Uterus (tissue), 4 donors: ENCODE results near the gene PIK3R3. TPM values are rescaled to one million over a fixed set of nuclear protein-coding genes. Genes with fewer than 3 reads are reported as not detected.

Experiments used
- DNase-seq, 2 donors: peaks; one replicate each; pipeline ENCODE4 v3.0.0-alpha.2; 2019 to 2020
- H3K27ac ChIP-seq, 2 donors: fragments of 200-600 bp; sonication (generic); 1 replicate in 1 of 2; 2 replicates in 1 of 2; pipeline ENCODE4 v1.5.1; 2016 to 2018
- H3K27me3 ChIP-seq, 2 donors: fragments of 200-600 bp; sonication (generic); one replicate each; pipeline ENCODE4 v1.5.1; 2018 to 2019; ENCODE audit warnings: control low read depth in 1 of 2
- H3K36me3 ChIP-seq, 2 donors: fragments of 200-600 bp; sonication (generic); one replicate each; pipeline ENCODE4 v1.5.1; 2019; ENCODE audit warnings: control low read depth in 1 of 2
- H3K4me1 ChIP-seq, 2 donors: fragments of 200-600 bp; sonication (generic); one replicate each; pipeline ENCODE4 v1.5.1; 2018 to 2019; ENCODE audit warnings: control low read depth in 1 of 2
- H3K4me3 ChIP-seq, 2 donors: fragments of 200-600 bp; sonication (generic); 1 replicate in 1 of 2; 2 replicates in 1 of 2; pipeline ENCODE4 v1.5.1; 2018 to 2019; ENCODE audit warnings: mild to moderate bottlenecking in 1 of 2
- H3K9me3 ChIP-seq, 2 donors: fragments of 200-600 bp; sonication (generic); one replicate each; pipeline ENCODE4 v1.5.1; 2019; ENCODE audit warnings: control low read depth in 1 of 2
- POLR2A ChIP-seq, 2 donors: fragments of 450-650 bp; IDR thresholded peaks; one replicate each; pipeline ENCODE4 v1.6.1; 2016; ENCODE audit warnings: antibody characterized with exemption in 2 of 2, mild to moderate bottlenecking in 1 of 2, moderate library complexity in 1 of 2
- intact Hi-C: fragments of 100-400 bp; cut with DNase I; formaldehyde crosslinking; loops from one replicate; pipeline ENCODE4 v1.15.1; 2023; ENCODE audit warnings: low total_unique reads
- total RNA-seq, 4 donors: library from RNA; depleted of rRNA in 3 of 4; stranded (reverse); fragments of >200 nt in 3 of 4; gene quantifications; one replicate each; pipeline versions ENCODE4 v1.1.0 to v1.2.4, GENCODE V29; 2014 to 2023
- TF ChIP-seq, protein P1 (sequence below), 4 experiments: fragments of 200-600 bp in 2 of 4; fragments of 450-650 bp in 2 of 4; sonication (generic) in 2 of 4; IDR thresholded peaks; one replicate each; pipeline ENCODE4 v1.5.1; 2016 to 2019; ENCODE audit warnings: antibody characterized with exemption in 4 of 4, mild to moderate bottlenecking in 2 of 4, moderate library complexity in 1 of 4
- donor health status: DM: yes; HTN: yes; CAD: no.

The PIK3R3 gene
- total RNA-seq, 4 donors from 2014 or later: 23.5 to 83.7 (median 38.3) TPM

DNA sequence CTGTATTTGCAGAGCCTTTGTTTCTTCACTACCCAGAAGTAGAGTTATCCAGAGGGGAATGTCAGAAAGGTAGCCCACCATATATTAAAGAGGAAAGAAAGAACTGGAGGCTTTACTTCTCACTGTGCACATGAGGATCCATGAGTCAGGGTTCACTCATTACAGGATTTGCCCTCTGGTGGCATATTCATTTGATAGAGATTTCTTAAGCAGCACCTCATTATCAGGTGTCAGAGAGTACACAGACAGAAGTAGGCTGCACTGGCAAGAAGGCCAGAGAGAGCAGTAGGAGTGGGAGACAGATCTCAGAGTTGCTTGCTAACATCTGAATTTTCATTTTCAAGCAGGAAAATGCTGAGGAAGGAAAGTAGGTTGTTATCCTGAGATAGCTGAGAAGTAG lies 123.8 kb downstream of the PIK3R3 start:
- Histone ChIP-seq H3K4me1 (no peaks in the 10 kb centered on the region), H3K9me3 (no peaks in the 10 kb centered on the region), H3K36me3 (no peaks in the 10 kb centered on the region), H3K27ac (no peak overlapping the region), H3K4me3 (no peak overlapping the region), H3K27me3 (no peaks in the 10 kb centered on the region)
- no peak for DNase-seq
- no peak for TF ChIP-seq POLR2A (IDR thresholded peaks at IDR 0.05)
- TF ChIP-seq, protein P1, sequence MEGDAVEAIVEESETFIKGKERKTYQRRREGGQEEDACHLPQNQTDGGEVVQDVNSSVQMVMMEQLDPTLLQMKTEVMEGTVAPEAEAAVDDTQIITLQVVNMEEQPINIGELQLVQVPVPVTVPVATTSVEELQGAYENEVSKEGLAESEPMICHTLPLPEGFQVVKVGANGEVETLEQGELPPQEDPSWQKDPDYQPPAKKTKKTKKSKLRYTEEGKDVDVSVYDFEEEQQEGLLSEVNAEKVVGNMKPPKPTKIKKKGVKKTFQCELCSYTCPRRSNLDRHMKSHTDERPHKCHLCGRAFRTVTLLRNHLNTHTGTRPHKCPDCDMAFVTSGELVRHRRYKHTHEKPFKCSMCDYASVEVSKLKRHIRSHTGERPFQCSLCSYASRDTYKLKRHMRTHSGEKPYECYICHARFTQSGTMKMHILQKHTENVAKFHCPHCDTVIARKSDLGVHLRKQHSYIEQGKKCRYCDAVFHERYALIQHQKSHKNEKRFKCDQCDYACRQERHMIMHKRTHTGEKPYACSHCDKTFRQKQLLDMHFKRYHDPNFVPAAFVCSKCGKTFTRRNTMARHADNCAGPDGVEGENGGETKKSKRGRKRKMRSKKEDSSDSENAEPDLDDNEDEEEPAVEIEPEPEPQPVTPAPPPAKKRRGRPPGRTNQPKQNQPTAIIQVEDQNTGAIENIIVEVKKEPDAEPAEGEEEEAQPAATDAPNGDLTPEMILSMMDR (IDR thresholded peaks at IDR 0.05): no peak
- intact Hi-C loops: no loop called here

DNA sequence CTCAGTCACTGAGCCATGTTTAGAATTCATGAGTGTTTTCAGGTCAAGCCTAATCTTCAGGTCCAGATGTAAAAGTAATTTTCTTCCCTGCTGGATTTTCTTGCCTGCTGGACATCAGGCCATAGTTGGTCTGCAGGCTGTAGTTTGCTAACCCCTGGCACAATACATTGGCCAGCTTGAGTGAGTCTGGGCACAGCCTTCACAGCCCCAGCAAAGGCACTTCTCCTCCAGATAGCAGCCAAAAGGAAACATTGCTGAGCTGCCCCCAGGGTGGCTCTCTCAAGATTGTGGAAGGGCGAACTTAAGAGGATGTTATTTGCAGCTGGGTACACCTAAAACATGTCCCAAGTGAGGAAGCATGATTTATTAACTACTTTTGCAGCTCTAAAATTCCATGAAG lies 126.8 kb downstream of the PIK3R3 start:
- H3K4me1 ChIP-seq: no peaks in the 10 kb centered on the region
- no peak for DNase-seq
- H3K9me3 ChIP-seq: no peaks in the 10 kb centered on the region
- TF ChIP-seq POLR2A (IDR thresholded peaks at IDR 0.05): no peak
- TF ChIP-seq, protein P1 (IDR thresholded peaks at IDR 0.05): no peak
- no peak overlapping the region for H3K4me3 ChIP-seq
- intact Hi-C loops: no loop called here
- H3K36me3 ChIP-seq: no peaks in the 10 kb centered on the region
- no peaks in the 10 kb centered on the region for H3K27me3 ChIP-seq
- H3K27ac ChIP-seq: no peak overlapping the region

DNA sequence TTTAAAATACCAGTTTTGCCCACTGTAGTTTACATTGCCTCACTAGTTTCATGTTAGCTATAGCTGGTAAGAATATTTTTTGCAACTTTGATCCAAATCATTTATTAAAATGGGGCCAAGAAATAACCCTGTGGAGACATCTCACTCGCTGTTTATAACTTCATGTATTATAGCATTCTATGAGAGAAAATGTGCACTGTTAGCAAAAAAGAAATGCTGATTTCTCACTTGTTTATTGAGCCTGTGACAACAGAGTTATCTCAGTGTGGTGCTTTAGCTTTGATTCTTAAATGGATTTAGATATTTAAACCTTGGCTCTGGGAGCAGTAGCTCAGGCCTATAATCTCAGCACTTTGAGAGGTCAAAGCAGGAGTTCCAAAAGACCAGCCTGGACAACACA lies 127.9 kb downstream of the PIK3R3 start:
- no peak for DNase-seq
- TF ChIP-seq, protein P1 (IDR thresholded peaks at IDR 0.05): no peak
- TF ChIP-seq POLR2A (IDR thresholded peaks at IDR 0.05): no peak
- H3K27ac ChIP-seq: no peak overlapping the region
- H3K36me3 ChIP-seq: no peaks in the 10 kb centered on the region
- no peaks in the 10 kb centered on the region for H3K9me3 ChIP-seq
- intact Hi-C loops: no loop called here
- H3K27me3 ChIP-seq: no peaks in the 10 kb centered on the region
- H3K4me3 ChIP-seq: no peak overlapping the region
- H3K4me1 ChIP-seq: no peaks in the 10 kb centered on the region

DNA sequence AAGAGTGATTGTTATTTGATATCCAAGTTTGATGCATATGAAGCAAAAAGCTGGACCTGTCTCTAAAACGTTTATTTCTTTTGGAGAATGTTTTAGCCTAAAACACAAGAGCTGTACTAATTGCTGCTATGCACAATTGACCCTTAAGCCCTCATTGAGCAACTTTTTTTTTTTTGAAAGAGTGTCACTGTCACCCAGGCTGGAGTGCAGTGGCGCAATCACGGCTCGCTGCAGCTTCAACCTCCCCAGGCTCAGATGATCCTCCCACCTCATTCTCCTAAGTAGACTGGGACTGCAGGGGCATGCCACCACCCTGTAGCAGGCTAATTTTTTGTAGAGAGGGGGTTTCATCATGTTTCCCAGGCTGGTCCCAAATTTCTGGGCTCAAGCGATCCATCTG lies 129.1 kb downstream of the PIK3R3 start:
- H3K4me1 ChIP-seq: no peaks in the 10 kb centered on the region
- H3K4me3 ChIP-seq: no peak overlapping the region
- no peak for TF ChIP-seq POLR2A (IDR thresholded peaks at IDR 0.05)
- TF ChIP-seq, protein P1 (IDR thresholded peaks at IDR 0.05): no peak
- no peak overlapping the region for H3K27ac ChIP-seq
- DNase-seq: no peak
- H3K9me3 ChIP-seq: no peaks in the 10 kb centered on the region
- no peaks in the 10 kb centered on the region for H3K27me3 ChIP-seq
- intact Hi-C loops: no loop called here
- no peaks in the 10 kb centered on the region for H3K36me3 ChIP-seq

DNA sequence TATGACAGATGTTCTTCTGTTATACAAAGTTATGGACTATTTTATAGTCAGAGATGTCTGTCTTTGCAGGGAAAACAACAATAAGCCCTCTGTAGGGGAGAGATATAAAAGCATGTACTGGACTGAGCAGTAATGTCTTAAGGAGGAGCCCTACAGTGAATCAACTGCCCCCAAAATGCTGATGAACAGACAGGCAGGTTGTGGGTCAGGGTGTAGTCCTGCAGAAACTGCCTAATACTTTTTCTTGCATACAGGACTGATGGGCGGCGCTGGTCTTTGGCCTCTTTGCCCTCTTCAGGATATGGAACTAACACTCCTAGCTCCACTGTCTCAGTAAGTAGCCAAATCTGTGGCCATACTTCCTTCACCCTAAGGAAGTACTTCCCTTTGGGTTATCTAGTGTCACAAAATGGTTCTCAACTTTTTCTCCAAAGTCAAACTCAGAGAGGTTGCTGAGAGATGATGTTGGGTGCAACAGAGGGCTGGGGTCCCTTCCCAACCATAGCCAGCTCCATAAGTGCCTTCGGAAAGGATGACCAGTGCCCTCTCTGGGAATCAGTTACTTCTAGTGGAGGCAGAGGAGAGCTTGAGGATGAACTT lies 129.8 kb downstream of the PIK3R3 start:
- Histone ChIP-seq H3K36me3 (no peaks in the 10 kb centered on the region), H3K27ac (no peak overlapping the region), H3K4me3 (no peak overlapping the region), H3K9me3 (no peaks in the 10 kb centered on the region), H3K4me1 (no peaks in the 10 kb centered on the region), H3K27me3 (no peaks in the 10 kb centered on the region)
- DNase-seq: no peak
- intact Hi-C loops: no loop called here
- no peak for TF ChIP-seq POLR2A (IDR thresholded peaks at IDR 0.05)
